HG03432 (cell line): ENCODE measurements around the gene CNNM2.

ENCODE experiments used
- ATAC-seq: cut with Tn5 transposase; IDR thresholded peaks from one replicate; pipeline ENCODE4 v1.9.1; 2021; ENCODE audit warnings: mild to moderate bottlenecking, moderate library complexity; ENCODE audit not compliant: unreplicated experiment

Gene CNNM2

DNA sequence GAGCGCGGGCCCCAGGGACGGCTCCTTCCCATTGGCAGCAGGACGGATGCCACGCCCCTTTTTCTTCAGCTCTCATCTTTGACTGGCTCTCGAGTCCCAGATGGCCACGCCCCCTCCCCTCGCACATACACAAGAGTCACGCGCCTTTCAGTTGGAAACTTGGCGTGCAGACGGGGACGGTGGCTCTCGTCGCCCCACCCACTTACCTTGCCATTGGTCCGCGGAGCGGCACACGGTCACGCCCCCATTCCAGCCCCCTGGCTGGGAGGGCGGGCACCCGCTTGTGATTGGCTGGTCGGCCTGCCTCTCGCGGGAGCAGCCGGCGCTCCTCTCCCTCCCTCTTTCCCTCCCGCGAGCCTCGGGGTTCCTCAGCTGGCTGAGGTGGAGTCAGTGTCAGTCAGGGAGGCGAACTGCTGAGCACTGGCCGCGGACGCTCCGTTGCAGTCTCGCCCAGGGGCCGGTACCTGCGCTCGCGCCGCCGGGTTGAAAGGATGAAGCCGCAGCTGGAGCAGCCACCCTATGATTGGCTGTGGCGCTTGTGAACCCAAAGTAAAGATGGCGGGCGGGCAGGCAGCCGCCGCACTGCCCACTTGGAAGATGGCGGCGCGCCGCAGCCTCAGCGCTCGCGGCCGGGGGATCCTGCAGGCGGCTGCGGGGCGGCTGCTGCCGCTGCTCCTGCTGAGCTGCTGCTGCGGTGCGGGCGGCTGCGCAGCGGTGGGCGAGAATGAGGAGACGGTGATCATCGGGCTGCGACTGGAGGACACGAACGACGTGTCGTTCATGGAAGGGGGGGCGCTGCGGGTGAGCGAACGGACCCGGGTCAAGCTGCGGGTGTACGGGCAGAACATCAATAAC, at the start of gene CNNM2:
Gene CNNM2, plus strand, starts transcription at position 333 of the 855 bp plus-strand sequence. Its CDS starts 187 bp downstream, at position 520.
- peak; percentile 90 for ATAC-seq

DNA sequence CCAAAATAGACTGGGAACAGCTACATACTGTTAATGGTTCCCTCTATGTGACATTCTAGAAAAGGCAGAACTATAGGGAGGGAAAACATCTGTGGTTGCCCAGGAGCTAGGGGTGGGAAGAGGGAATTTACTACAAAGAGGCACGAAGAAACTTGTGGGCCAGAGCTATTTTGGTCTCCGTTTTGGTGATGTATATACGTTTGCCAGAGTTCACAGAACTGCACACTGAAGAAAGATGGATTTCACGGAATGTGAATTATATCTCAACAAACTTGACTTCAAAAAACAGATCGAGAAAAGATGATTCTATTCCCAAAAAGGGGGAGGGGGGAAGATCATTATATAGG, 49.2 kb upstream of the CNNM2 start:
- no peak for ATAC-seq

DNA sequence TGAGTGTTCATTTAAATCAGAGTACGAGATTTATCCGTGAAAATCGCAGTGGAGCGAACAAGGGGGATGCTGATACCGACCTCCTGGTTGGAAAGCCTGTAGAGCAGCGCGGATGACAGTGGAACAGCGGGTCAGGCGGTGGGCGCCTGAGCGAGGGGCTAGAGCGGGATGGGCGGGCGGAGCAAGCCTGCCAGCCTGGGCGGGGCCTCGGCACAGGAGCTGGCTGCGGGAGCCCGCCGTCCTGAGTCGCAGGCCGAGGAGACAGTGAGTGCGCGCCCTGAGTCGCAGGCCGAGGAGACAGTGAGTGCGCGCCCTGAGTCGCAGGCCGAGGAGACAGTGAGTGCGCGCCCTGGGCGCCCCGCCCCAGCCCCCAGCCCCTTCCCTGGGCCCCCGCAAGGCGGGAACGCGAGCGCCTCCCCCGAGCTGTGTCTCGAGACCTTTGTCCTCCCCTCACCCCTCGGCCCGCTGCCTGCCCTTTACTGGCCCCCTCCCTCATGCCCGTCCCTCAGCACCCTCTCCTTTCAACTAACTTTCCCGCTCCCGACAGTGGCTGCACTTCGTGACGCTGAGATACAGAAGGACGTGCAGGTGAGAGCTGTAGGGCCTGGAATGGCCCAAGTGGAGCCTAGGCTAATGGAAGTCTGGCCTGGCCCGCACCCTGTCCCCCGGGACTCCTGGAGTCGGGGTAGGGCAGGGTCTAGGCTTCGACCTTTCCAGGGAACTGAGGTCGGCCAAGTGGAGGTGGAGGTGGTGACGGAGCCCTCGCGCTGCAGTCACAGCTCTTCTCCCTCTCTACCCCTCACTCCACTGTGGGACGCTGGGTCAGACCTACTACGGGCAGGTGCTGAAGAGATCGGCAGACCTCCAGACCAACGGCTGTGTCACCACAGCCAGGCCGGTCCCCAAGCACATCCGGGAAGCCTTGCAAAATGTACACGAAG, 48.6 kb upstream of the CNNM2 start, which contains the start of gene AS3MT:
Gene AS3MT, plus strand, starts transcription at position 213 of the 941 bp plus-strand sequence. Its CDS starts 123 bp downstream, at position 336.
- peak; percentile 52 for ATAC-seq

DNA sequence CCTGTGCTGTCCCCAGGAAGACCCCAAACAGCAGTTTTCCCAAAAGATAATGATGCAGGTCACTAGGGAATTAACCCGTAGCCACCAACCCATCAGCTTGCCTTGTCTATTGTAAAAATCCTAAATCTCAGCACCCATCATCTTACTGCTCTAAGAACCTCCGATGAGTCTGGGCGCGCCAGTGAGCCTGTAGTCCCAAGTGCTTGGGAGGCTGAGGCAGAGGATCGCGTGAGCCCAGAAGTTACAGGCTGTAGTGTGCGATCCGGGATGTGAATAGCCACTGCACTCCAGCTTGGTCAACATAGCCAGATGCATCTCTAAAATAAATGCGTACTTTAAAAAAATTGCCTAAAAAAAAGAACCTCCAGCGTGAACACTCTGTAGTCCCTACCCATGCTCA, 47.9 kb upstream of the CNNM2 start:
- ATAC-seq = no peak

DNA sequence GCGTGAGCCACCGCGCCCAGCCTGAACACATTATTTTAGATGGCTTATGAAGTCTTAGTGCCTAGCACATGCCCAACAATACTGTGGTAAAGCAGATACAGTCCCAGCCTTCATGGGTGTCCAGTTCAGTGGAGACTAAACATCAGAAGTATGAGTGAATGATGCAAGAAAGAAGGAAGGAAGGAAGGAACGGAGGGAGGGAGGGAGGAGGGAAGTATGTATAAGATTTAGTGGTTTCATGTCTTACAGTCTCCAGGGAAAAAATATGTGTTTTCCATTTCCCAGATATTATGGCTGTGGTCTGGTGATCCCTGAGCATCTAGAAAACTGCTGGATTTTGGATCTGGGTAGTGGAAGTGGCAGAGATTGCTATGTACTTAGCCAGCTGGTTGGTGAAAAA, 45.9 kb upstream of the CNNM2 start:
- no peak for ATAC-seq

DNA sequence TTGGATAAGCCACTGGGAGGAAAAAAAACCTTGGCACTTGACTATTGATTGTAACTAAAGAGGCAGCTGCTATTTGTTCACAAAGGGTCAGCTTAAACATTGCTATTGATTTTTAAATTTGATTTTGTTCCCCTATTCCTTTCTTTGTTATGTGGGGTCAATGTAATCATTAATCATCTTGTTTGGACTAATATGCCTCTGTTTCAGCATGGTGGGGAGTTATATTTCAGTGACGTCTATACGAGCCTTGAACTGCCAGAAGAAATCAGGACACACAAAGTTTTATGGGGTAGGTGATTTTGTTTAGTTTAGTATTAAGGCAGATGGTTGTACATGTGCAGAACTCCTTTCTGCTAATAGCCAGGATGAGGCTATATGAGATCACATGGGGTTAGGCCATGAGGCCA, 41.3 kb upstream of the CNNM2 start:
- ATAC-seq = no peak

DNA sequence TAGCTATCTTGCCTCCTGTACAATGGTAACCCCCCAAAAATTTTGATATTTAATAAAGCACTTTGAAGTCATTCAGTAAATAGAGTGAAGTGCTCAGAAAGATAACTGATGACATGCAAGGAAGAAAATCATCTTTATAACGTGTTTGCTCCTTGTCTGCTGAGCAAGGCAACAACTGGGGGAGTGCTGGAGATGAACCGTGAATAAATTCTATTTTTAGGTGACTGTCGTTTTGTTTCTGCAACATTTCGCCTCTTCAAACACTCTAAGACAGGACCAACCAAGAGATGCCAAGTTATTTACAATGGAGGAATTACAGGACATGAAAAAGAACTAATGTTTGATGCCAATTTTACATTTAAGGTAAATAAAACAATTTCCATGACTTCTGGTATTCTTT, 39.5 kb upstream of the CNNM2 start:
- ATAC-seq = no peak

DNA sequence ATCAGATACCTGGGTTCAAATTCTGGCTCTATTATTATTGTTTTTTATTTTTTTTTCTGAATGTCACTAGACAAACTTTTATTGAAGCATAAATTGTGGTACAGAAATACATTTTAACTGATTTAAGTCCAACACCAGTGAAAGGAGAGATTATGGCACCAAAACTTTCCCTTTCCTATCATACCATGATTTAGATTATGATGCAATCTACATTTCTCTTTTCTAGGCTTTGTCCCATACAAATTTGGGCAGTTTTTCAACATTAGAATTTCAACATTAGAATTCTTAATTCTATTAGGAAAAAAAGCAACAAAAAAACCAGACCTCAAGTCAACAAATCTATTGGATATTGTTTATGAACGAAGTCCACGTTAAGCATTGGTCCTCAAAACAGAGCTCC, 37.8 kb upstream of the CNNM2 start:
- no peak for ATAC-seq

DNA sequence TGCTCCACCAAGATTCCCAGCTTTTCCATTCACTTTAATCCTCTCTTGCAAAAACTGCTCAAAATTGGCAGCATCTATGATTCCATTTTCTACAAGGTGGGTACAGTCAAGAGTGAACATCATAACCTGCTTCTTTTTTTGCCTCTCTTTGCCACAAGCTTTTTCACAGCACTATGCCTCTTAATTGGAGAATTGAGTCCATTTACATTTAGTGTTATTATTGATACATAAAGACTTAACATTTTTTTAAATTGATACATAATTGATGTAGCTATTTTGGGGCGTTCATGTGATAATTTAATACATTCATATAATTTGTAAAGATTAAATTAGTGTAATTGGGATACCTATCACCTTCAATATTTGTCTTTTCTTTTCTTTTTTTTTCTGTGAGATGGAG, 30.0 kb upstream of the CNNM2 start:
- no peak for ATAC-seq

DNA sequence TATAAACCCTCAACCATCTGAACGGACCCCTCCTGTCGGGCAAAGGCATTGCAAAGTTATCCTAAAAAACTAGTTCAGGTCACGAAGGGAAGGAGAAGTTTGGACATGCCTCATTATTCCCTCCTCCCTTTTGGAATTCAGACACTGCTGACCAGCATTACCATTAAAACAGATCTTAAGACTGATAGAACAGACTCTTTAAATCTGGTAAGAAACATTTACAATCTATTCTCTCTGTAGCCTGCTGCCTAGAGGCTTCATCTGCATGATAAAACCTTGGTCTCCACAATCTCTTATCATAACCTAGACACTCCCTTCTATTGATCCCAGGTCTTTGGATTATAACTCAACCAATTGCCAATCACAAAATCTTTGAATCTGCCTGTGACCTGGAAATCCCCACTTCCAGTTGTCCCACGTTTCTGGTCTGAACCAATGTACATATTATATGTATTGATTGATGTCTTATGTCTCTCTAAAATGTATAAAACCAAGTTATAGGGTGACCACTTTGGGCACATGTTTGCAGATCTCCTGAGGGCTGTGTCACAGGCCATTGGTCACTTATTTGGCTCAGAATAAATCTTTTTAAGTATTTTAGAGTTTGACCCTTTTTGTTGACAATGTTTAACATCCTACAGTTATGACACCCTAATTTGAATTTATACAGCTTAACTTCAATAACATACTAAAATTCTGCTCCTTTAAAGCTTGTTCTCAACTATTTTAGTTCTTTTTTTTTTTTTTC, 23.5 kb upstream of the CNNM2 start:
- ATAC-seq = no peak

DNA sequence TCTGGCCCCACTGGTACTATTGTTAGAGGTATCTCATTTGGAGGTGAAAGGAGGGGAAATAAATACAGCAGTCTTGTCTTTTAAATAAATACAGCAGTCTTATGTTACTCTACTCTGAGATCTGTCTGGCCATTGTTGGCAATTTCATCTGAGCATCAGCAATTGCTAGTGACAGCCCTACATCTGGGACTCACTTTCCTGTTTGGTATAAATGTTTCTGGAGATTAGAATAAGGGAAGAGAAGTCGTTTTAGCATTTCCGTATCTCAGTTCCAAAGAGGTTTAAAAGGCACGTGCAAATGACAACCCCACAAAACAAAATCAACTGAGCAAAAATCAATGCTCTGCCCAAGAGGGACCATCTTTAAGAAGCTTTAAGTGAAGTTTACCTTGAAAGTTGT, 18.1 kb upstream of the CNNM2 start:
- ATAC-seq = no peak

DNA sequence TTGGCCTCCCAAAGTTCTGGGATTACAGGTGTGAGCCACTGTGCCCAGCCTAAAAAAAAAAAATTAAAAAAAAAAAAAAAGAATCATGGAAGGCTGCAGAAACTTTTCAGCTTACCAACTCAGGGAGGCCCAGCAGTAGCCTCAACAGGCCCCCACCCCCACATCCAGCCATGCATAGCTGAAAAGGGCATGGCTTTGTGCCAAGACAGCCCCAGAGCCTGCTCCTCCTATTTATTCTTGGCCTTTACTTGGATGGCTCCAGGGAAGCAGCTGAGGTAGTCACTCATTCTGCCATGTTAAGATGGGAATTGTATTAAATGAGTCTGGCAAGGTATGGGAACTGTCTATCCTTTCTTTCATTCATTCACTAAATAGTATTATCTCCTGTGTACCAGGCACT, 13.7 kb upstream of the CNNM2 start:
- ATAC-seq = no peak

DNA sequence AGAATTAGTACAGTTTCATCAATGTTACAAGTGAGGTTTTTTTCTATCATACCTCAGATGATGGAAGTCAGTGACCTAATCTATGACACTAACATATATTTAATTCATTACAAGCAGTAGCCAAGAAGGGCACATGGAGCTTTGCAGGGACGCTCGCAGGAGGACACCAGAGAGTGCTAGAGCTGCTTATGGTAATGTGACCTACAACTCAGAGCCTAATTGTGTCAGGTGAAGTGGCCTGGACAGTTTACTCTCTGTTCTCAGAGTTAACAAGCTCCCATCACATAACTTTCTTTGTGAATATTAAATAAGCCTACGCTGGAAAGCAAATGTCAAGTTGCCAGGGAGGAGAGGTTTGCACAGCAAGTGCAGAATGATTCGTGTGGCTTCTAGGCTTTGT, 11.6 kb upstream of the CNNM2 start:
- no peak for ATAC-seq

DNA sequence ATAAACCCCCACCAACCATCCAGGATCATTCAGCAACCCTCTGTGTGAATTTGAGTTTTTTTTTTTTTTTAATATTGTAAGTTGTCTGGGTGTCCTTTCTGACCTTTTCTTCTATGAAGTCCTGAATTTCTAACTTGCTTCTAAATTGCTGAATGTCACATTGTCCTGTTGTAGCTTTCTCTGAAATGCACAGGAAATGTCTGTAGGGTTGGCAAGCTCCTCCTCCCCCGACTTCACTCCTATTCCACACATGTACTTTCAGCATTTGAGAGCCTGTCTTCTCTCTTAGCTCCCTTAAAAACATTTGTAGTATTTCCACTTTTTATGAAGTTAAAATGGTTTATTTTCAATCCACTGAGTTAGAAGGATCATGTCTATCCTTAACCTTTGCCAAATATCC, 3.3 kb upstream of the CNNM2 start:
- ATAC-seq = no peak

DNA sequence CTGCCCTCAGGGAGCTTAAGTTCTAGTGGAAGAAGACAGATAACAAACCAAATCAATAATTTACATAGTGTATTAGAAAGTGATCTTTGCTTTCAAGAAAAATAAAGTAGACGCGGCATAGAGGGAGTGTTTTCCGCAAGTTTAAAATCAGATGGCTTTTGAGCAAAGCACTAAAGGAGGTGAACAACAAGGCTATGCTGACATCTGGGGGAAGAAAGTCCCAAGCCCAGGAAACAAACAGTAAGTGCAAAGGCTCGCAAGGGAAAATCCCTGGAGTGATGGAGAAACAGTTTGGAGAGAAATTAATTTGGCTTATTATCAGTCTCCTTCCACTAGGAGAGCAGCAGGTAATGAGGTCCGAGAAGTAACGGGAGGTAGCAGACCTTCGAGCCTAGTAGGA, 1.9 kb upstream of the CNNM2 start:
- ATAC-seq = no peak

DNA sequence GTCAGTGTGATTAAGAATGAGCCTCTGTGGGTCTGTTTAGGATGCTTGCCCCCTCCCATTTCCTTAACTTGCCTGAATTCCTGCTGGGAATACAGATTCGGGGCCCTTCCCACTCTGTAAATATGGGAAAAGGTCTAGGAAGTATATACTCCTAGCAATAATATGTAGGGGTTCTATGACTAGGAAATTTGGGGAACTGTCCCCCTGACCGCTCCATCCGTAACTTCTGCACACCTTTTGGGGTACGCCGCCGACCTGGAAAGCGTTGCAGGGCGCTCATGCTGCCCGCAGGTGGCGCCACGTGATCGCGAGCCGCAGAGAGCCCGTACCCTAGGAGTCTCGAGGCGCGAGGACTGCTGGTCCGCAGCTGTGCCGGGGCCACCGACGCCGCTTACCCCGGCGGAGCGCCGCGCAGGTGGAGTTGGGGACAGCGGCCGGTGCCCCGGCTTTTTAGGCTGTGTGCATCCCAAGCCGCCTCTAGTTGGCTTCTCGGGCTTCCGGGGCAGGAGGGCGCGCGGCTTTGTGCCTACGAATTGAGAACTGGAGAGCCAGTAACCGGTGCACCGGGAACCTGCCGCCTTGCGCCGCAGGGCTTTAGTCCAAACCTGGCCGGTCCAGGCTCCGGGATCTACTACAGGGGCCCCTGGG, 656 bp upstream of the CNNM2 start:
- ATAC-seq = peak; percentile 41

DNA sequence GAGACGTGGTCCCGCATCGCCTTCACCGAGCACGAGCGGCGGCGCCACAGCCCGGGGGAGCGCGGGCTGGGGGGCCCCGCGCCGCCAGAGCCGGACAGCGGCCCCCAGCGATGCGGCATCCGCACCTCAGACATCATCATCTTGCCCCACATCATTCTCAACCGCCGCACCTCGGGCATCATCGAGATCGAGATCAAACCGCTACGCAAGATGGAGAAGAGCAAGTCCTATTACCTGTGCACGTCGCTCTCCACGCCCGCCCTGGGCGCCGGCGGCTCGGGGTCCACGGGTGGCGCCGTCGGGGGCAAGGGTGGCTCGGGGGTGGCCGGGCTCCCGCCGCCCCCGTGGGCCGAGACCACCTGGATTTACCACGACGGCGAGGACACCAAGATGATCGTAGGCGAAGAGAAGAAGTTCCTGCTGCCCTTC, 737 bp downstream of the CNNM2 start:
- ATAC-seq = peak; percentile 4

DNA sequence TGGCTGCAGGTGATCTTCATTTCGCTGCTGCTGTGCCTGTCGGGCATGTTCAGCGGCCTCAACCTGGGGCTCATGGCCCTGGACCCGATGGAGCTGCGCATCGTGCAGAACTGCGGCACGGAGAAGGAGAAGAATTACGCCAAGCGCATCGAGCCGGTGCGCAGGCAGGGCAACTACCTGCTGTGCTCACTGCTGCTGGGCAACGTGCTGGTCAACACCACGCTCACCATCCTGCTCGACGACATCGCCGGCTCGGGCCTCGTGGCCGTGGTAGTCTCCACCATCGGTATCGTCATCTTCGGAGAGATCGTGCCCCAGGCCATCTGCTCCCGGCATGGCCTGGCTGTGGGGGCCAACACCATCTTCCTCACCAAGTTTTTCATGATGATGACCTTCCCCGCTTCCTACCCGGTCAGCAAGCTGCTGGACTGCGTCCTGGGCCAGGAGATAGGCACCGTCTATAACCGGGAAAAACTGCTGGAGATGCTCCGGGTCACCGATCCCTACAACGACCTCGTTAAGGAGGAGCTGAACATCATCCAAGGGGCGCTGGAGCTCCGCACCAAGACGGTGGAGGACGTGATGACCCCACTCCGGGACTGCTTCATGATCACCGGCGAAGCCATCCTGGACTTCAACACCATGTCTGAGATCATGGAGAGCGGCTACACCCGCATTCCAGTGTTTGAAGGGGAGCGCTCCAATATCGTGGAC, 1.3 kb downstream of the CNNM2 start:
- ATAC-seq = no peak

DNA sequence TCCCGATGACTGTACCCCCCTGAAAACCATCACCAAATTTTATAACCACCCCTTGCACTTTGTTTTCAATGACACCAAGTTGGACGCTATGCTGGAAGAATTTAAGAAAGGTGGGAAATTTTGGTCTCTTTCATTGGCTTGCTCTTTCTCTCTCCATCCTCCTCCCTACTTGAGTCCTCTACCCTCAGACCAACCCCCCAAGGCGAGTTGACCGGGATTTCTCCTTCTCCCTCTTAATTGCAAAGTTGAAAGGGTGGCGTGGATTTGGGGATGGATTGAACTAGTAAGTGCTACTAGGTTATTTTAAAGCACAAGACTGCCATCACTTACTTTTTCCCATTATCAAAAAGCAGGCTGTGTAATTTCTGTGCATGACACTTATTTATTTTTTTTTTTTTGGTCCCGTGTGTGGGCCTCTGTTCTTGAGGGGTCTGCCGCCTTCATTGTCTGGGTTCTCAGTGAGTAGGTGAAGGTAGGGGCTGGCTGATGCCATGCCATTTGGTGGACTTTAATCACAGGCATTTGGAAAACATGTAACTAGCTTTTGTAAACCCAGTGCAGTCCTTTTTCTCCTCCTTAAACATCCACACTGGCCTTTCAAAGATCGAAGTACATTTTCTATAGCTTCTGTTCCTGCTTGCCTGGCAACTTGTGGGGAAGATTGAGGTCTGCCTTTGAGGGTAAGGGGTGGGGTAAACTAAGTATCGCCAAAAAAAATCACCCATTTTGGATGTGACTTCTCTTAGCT, 2.1 kb downstream of the CNNM2 start:
- no peak for ATAC-seq
